GM18507 (cell line): ENCODE results near the gene LMBR1L.
A peak's percentile ranks its signal among the peaks of the same experiment; 100 is the strongest.

ENCODE experiments used
- DNase-seq: peaks from one replicate; pipeline ENCODE4 v3.0.0; 2011; ENCODE audit warnings: low read depth; ENCODE audit not compliant: insufficient read length; ENCODE audit errors: extremely low spot score
- FAIRE-seq: peaks from 2 replicates; lab custom pipeline; 2011; peaks lifted over from hg19 to GRCh38; lab: Jason Lieb, UNC

LMBR1L gene

DNA sequence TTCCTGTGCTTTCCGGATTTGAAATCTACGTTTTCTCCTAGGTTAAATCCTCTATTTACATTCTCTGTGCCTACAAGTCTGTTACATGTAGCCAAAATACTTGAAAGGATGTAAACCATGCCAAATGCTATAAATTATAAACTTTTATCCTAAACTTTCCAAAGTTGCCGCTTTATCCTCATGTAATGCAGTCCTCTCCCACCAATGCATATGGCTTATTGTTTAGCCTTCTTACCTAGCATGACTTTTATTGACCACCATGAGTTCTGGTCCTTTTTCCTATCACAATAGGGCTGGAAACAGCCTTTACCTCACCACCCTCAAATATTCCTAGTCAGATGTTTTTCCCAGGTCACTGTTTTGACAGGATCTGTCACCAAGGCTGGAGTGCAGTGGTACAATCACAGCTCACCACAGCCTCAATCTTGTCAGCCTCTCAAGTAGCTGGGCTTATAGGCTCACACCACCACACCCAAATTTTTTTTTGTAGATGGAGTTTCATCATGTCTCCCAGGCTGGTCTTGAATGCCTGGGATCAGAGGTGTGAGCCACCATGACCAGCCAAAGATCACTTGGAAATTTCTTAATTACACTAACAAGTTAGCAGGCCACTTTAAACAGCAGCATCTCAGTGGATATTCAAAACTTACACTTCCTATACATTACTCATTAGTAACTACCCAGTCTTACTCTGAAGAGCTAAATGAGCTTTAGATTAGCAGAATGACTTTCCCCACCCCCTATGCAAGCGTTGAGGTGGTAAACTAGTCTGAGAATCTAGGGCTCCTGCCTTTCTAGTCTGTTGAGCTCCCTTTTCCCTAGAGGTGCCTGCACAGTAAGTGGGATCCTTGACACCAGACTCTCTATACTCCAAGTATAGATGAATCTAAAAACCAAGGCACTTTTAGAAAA lies 16.5 kb upstream of the LMBR1L start:
- no peak for FAIRE-seq
- no peak for DNase-seq

DNA sequence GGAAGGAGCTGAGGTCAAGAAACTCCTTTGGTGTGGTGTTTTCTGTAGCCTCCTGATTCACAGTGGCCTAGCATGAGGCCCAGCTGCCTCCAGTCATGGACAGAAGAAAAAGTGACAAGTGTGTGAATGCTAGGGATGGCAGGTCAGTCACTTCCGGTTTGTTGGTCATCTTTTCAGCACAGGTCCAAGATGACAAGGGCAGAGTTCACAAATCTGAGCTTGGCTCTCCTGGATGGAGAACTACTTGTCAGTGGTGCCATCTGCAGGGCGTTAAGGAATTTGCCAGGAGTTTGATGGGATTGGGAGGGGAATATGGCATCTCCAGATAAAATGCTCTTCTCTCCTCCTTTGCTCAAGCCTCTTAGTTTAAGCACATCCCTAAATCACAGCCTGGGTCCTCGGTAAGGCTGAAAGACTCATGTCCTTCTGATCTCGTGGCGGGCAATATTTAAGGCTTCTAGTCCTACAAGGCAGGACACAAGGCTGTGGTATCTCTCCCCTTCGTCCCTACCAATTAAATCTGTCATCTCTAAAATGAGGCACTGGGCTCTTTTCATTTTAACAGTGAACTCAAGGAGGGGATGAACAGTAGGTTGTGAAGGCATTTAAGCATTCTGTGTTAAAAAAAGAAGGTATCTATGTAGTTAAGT lies 10.5 kb upstream of the LMBR1L start:
- no peak for DNase-seq
- no peak for FAIRE-seq

DNA sequence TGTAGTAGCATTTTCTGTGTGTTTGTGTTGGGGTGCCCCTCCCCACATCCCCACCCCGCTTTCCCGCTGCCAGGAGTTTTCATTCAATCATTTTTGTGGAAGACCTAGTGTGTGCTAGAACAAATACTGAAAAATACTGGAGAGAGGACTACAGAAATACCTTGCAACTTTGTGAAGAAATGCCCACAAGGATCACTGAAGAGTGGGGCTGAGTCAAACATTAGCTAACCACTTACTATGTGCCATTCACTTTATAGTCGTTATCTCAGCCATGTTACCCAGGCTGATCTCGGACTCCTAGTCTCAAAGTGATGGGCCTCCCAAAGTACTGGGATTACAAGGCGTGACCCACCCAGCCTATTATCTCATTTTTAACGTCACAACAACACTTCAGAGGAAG lies 559 bp upstream of the LMBR1L start:
- DNase-seq (no peak), FAIRE-seq (no peak)

DNA sequence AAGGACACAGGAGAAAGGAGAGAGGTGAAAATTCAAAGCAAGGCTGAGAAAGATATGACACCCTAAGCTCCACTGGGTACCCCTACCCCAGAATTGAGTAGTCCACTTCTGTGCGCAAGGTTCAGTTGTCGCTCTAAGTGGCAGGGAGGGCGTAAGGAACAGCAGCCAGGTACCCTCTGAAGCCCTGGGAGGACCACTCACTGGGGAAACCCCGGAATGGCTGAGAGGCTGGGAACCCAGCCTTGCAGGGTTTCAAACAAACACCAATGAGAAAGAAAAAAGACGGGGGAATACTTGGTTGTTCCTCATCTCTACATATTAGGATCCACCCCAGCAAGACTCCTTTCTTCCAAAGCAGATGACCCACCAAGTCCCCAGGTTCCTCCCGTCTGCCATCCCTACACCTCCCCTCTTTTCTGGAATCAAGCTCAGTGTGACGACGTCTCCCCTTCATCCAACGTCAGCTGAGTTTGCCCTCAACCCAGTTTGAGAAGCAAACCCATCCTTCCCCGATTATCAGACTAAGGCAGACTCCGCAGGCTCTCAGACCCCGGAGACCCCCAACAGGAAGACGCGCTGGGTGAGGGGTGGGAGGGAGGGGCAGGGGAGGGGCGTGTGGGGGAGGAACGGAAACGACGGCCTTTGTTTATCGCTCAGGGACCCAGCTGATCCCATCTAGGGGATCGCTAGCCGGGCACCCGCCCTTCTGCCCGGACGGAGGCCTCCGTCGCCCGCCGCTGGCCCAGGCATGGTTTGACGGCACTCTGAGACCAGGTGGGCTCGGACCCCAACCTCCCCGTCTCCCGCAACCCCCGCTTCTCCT lies 795 bp downstream of the LMBR1L start:
- DNase-seq = no peak
- no peak for FAIRE-seq

DNA sequence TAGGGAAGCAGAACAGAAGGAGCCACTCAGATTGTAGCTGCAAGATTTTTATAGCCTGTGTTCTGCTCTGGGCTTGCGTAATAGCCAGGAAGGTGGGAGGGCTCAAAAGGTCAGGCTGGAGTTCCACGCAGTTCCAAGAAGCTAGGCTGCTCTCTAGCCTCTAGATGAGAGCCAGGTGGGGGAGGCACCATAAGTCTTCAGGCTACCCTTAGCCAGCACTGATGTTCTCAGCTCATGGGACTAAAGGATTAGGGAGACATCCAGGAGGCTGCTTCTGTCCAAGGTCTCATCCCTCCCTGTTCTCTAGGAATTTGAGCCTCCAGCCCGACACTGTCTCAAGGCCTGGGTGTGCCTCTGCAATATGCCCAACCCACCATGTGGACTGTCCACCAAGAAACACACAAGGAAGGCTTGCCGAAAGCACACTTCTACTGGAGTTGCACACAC lies 1.7 kb downstream of the LMBR1L start:
- DNase-seq = no peak
- no peak for FAIRE-seq

DNA sequence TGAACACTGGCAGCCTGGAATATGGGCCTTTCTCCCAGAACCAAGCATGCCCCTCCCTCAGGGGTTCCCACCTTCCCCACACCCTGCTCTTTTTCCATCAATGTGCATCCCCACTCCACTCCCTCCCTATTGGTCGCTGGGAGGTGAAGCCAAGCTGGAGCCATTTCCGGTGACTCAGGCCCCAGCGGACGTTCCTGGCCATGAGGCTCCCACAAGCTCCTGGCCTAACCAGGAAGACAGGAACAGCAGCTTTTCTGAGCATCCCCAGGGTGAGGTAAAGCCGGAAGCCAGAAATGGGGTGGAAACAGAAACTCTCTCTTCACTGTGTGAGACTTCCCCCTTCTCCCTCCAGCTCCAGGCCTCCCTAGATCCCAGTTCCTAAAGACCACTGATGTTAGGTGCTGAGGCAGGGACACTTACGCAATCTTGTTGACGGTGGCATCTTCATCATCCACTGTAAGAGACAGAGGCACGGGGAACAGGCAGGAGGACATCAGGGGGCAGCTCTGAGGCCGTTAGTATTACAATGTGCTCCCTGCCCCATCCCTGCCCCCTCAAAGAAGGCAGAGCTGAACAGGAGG lies 5.1 kb downstream of the LMBR1L start:
- DNase-seq = no peak
- no peak for FAIRE-seq

DNA sequence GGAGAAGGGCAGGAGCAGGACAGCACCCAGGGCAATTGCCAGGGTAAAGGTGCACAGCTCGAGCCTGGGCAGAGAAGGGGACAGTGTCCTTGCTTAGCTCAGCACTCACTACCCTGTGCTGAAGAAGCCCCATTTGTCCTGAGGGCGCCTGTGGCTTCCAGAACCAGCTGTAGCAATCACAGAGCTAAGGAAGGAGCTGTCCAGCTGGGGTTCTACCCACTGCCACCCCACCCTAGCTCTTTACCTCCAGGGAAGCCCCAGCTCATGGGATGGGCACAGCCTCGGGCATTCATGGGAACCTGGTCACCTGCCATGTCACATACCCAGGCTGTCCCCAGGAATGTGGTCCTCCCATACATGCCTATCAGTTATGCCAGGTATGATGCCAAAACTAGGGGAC lies 5.8 kb downstream of the LMBR1L start:
- no peak for DNase-seq
- no peak for FAIRE-seq

DNA sequence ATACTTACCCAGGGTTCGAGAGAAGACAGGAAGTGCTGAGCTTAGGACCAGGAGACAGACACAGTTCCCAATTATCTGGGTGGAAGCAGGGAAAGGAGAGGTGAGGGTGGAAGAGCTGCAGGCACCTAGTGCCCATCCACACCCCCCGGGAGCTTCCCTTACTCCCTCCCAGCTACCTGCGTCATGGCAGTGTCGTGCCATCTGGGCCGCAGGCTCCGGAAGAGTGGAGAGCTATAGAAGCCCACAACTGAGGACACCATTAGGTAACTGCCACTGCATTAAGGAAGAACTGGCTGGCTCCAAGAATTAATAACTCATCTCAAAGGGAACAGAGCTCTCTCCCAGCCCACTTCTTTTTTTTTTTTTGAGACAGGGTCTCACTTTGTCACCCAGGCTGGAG lies 10.3 kb downstream of the LMBR1L start:
- DNase-seq (no peak), FAIRE-seq (no peak)

DNA sequence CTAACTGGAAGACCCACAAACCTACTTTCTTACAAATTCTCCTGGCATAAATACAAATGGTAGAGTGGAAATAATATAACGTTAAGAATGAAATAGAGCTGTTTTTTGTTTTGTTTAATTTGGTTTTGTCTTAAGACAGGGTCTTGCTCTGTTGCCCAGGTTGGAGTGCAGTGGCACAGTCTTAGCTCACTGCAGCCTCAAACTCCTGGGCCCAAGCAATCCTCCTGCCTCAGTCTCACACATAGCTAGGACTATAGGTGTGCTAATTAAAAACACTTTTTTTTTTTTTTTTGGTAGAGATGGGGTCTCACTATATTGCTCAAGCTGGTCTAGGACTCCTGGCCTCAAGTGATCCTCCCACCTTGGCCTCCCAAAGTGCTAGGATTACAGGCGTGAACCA lies 11.9 kb downstream of the LMBR1L start:
- DNase-seq = no peak

DNA sequence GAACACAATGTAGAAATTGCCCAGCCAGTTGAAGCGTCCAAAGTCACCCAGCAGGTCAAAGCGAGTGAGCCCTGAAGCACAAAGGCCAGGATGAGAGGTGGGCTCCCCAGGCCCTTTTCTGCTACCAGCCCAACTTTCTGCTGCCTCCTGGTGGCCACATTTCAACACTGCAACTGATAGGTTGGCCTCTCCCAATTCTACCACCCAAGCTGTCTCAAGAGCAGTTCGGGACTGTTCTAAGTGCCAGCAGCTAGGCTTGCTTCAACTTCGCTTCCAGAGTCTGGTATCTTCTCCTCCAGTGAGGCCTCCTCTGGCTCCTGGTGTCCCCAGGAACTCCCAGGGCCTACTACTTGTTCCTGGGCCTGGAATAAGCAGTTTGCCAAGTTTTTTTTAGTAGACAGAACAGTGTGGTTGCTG lies 12.6 kb downstream of the LMBR1L start:
- FAIRE-seq = peak; percentile 84

More for the DNA sequence above, 11.9 kb downstream of the LMBR1L start:
- FAIRE-seq = no peak

DNA sequence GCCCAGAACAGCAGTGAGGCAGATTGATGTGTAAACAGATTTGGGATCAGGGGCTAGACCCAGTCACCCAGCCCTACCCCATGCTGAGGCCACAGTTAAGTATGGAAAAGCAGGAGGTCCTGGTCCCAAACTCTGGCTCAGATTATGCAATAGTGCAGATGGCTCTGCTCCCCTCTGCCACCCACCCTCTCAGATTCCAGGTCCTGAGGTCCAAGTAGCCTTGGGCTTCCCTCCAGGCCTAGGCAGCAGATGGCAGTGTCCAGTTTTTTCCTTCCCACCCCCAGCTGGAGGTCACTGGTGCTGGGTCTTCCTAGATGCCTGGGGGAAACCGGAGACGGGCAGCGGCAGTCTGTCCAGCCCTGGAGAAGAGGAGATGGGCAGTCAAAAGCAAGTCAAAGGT lies 13.3 kb downstream of the LMBR1L start:
- FAIRE-seq (no peak), DNase-seq (no peak)

More for the DNA sequence above, 12.6 kb downstream of the LMBR1L start:
- DNase-seq = peak; percentile 48

DNA sequence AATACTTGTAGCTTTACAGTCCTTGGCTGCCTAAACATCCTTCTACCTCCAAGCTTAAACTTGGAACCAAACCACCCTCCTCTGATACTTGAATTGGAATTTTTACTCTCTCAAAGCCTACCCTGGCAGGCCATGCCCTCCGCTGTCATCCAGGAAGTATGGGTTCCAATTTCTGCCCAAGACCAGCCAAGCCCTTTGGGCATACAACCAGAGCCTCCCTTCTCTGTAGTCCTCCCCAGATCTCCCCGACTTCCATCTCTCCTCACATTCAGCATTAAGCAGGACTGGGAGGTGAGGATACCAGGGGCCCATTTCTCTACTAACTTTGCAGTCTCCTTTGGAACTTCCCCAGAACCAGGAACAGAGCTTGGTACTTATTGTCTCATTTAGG lies 15.7 kb downstream of the LMBR1L start:
- DNase-seq (no peak), FAIRE-seq (no peak)

DNA sequence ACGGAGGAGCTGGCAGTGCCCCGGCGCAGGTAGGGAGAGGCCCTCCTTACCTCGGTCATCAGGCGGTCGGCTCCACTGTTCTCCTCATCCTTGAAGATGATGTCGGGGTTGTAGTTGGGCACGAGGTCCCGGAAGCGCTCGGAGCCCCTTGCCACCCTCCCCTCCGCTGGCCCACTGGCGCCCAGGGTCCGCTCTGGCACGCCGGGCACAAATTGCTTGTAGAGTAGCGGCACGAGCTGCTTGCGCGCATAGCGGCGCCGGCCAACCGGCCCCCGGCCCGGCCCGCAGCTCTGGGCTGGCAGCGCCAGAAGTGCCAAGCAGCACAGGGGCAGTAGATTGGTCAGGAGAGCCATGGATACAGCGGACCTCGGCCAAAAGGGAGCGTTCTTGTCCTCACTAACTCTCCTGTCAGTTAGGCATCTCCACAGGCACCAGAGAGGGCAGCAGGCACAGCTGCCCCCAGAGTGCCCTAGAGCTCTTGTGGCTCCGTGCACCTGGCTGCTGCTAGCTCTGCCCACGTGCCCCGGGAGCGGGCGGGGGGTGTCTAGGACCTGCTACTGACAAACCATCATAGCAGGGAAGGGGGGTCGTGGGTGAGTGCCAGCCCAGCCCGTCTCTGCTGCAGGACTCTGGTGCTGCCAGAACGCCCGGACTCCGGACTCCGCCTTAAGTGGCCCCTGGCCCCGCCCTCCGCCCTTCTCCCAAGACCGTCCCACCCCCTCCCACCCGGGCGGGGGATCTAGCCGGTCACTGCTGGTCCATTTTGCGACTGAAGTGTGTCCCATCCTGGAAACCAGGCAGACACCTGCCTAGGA lies 16.3 kb downstream of the LMBR1L start, which contains the start of gene DHH:
DHH (minus strand) TSS at position 642 of the 815 bp plus-strand sequence; CDS start at position 353, 289 bp downstream.
- DNase-seq = no peak
- FAIRE-seq = no peak

DNA sequence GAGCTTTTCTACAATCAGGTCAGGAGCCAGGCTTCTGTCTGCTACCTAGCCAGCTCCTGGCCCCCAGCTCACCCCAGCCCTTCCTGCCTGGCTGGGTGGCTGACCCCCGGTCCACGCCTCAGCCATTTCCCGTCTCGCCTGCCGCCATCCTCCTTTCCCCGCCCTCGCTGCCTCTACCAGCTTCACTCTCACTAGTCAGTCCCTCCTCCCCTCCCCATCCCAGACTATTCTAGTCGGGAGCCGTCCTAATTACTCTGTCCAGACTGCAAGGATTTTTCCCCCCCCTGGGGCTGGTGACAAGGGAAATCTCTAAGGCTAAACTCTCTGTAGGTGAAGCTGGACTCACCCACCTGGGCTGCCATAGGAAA lies 16.9 kb downstream of the LMBR1L start:
- no peak for DNase-seq
- FAIRE-seq = no peak

DNA sequence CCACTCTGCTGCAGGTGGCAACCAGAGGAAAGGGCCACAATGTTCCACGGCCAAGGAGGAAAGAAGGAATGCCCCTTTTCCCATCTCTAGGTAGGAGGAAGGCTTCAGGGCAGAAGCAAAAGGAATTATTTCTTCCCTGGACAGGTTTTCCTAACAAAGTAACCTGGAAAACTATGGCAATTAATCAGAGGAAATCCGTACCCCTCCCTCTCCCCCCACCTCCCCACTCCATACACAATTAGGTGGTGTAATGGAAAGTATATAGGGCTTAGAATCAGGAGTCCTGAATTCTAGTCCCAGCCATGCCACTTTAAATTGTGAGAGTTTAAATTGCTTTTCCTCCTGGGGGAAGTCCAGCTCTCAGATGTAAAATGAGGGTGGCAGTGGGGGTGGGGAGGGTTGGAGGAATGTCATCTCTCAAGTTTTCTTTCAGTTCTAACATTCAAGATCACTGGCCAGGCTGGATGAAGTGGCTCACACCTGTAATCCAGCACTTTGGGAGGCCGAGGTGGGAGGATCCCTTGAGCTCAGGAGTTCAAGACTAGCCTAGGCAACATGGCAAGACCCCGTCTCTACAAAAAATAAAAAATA lies 17.7 kb downstream of the LMBR1L start:
- FAIRE-seq = no peak
- no peak for DNase-seq

DNA sequence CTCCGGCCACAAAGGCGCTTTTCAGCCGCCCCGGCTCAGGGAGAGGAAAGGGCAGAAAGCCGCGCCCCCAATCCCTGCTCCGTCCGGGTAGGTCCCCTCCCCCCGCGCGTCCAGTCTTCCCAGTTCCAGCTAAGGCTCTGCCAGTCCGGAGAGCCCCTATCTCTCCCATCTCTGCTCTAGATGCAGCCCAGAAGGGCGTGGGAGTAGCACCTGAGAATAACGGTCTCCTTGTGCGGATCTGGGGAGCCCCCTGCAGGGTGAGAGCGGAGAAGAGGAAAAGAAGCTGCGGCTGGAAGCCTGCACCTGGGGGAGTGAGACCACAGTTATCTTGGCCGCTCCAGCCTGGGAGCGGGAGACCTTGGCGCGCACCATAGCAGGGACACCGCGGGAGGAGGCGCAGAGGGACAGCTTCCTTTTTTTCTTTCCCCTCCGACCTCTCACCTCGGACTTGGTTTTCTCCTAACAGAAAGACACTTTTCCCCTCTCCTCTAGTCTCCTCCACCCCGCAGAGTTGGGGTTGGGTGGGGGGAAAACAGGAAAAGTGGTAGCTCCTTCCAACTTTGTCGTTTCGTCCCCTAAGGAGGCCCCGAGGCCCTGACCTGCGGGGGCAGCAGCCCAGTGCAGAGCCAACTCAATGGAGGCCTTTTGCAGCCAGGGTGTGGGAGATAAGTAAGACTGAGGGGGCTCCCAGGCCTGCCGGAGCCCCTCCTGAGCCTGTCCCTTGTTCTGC lies 18.4 kb downstream of the LMBR1L start:
- peak; percentile 67 for FAIRE-seq

DNA sequence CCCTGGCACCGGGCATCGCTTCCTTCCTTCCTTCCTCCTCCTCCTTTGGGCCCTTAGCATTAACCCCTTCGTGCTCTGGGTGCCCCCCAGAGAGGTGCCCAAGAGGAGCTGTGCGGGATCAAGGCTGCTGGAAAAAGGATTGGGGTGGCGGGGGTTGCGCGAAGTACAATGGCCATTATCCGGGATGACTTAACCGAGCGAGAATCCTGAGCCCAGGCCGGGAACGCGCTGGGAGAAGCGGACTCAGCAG lies 18.9 kb downstream of the LMBR1L start:
- no peak for DNase-seq
- no peak for FAIRE-seq

More for the DNA sequence above, 18.4 kb downstream of the LMBR1L start:
- peak; percentile 59 for DNase-seq
